HepG2 (cell line): ENCODE measurements around the gene POLE4. TPM values are rescaled to one million over a fixed set of nuclear protein-coding genes. Genes with fewer than 3 reads are reported as not detected.

Experiments used
- CSRNP1 ChIP-seq: sonication (generic); formaldehyde crosslinking; IDR thresholded peaks from 2 replicates; pipeline ENCODE4 v1.8.1; 2023; ENCODE audit warnings: mild to moderate bottlenecking, missing genetic modification reagents
- GTF3A ChIP-seq: sonication (generic); formaldehyde crosslinking; conservative IDR thresholded peaks from 2 replicates; pipeline ENCODE4 v1.4.0; 2020; ENCODE audit warnings: mild to moderate bottlenecking, missing genetic modification reagents
- HOXA5 ChIP-seq: sonication (generic); formaldehyde crosslinking; IDR thresholded peaks from 2 replicates; pipeline ENCODE4 v1.4.0; 2020; ENCODE audit warnings: missing genetic modification reagents
- RAD21 ChIP-seq: fragments of 450-650 bp; formaldehyde crosslinking; IDR thresholded peaks from 2 replicates; pipeline ENCODE4 v1.5.0; 2020; ENCODE audit warnings: mild to moderate bottlenecking
- REL ChIP-seq: sonication (generic); formaldehyde crosslinking; conservative IDR thresholded peaks from 2 replicates; pipeline ENCODE4 v1.8.0; 2022; ENCODE audit warnings: mild to moderate bottlenecking, missing genetic modification reagents, moderate library complexity
- REPIN1 ChIP-seq: sonication (generic); formaldehyde crosslinking; IDR thresholded peaks from 2 replicates; pipeline ENCODE4 v1.8.0; 2022; ENCODE audit warnings: missing genetic modification reagents, low read depth, mild to moderate bottlenecking, borderline replicate concordance
- SALL1 ChIP-seq: sonication (generic); formaldehyde crosslinking; IDR thresholded peaks from 2 replicates; pipeline ENCODE4 v1.8.0; 2022; ENCODE audit warnings: mild to moderate bottlenecking, missing genetic modification reagents
- SIX4 ChIP-seq: sonication (generic); formaldehyde crosslinking; IDR thresholded peaks from 2 replicates; pipeline ENCODE4 v1.4.0; 2020; ENCODE audit warnings: missing genetic modification reagents
- SRSF1 ChIP-seq: fragments of 200-400 bp; formaldehyde crosslinking; optimal IDR thresholded peaks from 2 replicates; pipeline ENCODE3; 2017; ENCODE audit warnings: mild to moderate bottlenecking, low read depth, low read length, moderate library complexity
- ZBTB33 ChIP-seq: sonication (generic); formaldehyde crosslinking; IDR thresholded peaks from 2 replicates; pipeline ENCODE4 v1.4.0; 2020; ENCODE audit warnings: missing genetic modification reagents
- ZBTB46 ChIP-seq: sonication (generic); formaldehyde crosslinking; IDR thresholded peaks from 2 replicates; pipeline ENCODE4 v1.4.0; 2020; ENCODE audit warnings: mild to moderate bottlenecking, missing genetic modification reagents, borderline replicate concordance
- ZBTB7A ChIP-seq: sonication (generic); formaldehyde crosslinking; IDR thresholded peaks from 2 replicates; pipeline ENCODE4 v1.8.0; 2022; ENCODE audit warnings: mild to moderate bottlenecking, missing genetic modification reagents
- ZFP36L1 ChIP-seq: sonication (generic); formaldehyde crosslinking; IDR thresholded peaks from 2 replicates; pipeline ENCODE4 v1.8.0; 2022; ENCODE audit warnings: mild to moderate bottlenecking, missing genetic modification reagents, moderate library complexity
- ZFP90 ChIP-seq: sonication (generic); formaldehyde crosslinking; IDR thresholded peaks from 2 replicates; pipeline ENCODE4 v1.8.0; 2022; ENCODE audit warnings: missing genetic modification reagents, mild to moderate bottlenecking, inconsistent platforms, borderline replicate concordance
- ZNF687 ChIP-seq: sonication (generic); formaldehyde crosslinking; IDR thresholded peaks from 2 replicates; pipeline ENCODE4 v1.5.1; 2020; ENCODE audit warnings: mild to moderate bottlenecking, missing genetic modification reagents, moderate library complexity
- ZNF691 ChIP-seq: sonication (generic); formaldehyde crosslinking; IDR thresholded peaks from 2 replicates; pipeline ENCODE4 v1.4.0; 2020; ENCODE audit warnings: missing genetic modification reagents, low read depth, mild to moderate bottlenecking, borderline replicate concordance
- ZNF703 ChIP-seq: sonication (generic); formaldehyde crosslinking; IDR thresholded peaks from 2 replicates; pipeline ENCODE4 v1.5.1; 2020; ENCODE audit warnings: missing genetic modification reagents, mild to moderate bottlenecking, moderate library complexity, borderline replicate concordance
- ZNF782 ChIP-seq: sonication (generic); formaldehyde crosslinking; IDR thresholded peaks from 2 replicates; pipeline ENCODE4 v1.4.0; 2020; ENCODE audit warnings: missing genetic modification reagents, mild to moderate bottlenecking, borderline replicate concordance
- polyA plus RNA-seq, 8 experiments: library from polyadenylated mRNA; depleted of rRNA in 3 of 8; stranded (reverse) in 7 of 8; unstranded in 1 of 8; fragments of >200 nt; fragmentation: Illumina TruSeq in 4 of 8; extraction: Trizol in 4 of 8; gene quantifications; 2 replicates each; pipeline versions ENCODE4 v1.2.1 to v1.2.3, GENCODE V29; 2011 to 2016; ENCODE audit warnings: low read depth in 4 of 8, missing spikeins in 1 of 8, mixed read lengths in 1 of 8; ENCODE audit not compliant: insufficient read depth in 1 of 8
- total RNA-seq, 5 experiments: library from RNA; depleted of rRNA; stranded (reverse); fragments of >200 nt; fragmentation: Illumina TruSeq; extraction: Trizol; gene quantifications; 2 replicates each; pipeline ENCODE4 v1.2.3, GENCODE V29; 2016; ENCODE audit warnings: low read depth in 1 of 5

Gene POLE4
- total and polyA plus RNA-seq, 2 of the 13 experiments (the other 11 are each of a cell fraction or from before 2014, with no cell fraction given): 106 to 116 TPM

- TF ChIP-seq CSRNP1 (CRISPR knock-in tag): peak; percentile 45; the same call in 1 of the 2 replicates
- TF ChIP-seq SRSF1: peak; percentile 58
- TF ChIP-seq ZBTB33: peak; percentile 83
- peak; percentile 65; the same call in 1 of the 2 replicates for TF ChIP-seq ZFP90 (CRISPR knock-in tag)
- no peak for TF ChIP-seq ZNF703
- TF ChIP-seq HOXA5 (CRISPR knock-in tag): 0 out of 2 replicates have a peak, but pooled peaks have one; percentile 23
- TF ChIP-seq GTF3A (CRISPR knock-in tag): no peak
- peak; percentile 80 for TF ChIP-seq ZNF687 (CRISPR knock-in tag)
- TF ChIP-seq ZNF691: peak; percentile 57; the same call in 1 of the 2 replicates
- no peak for TF ChIP-seq REPIN1 (CRISPR knock-in tag)
- TF ChIP-seq RAD21 (CRISPR knock-in tag): peak; percentile 96
- no peak for TF ChIP-seq SIX4 (CRISPR knock-in tag)
- 0 out of 2 replicates have a peak, but pooled peaks have one; percentile 67 for TF ChIP-seq ZNF782 (CRISPR knock-in tag)
- peak; percentile 55; the same call in 1 of the 2 replicates for TF ChIP-seq ZFP36L1 (CRISPR knock-in tag)
- TF ChIP-seq ZBTB46: no peak
- peak; percentile 62 for TF ChIP-seq SALL1 (CRISPR knock-in tag)
- 0 out of 2 replicates have a peak, but pooled peaks have one; percentile 52 for TF ChIP-seq REL (CRISPR knock-in tag)
- TF ChIP-seq ZBTB7A (CRISPR knock-in tag): peak; percentile 41; the same call in 1 of the 2 replicates
These were observed 38.6 kb upstream of the POLE4 start (continued) for GRCh38 chr2:74919827-74920226.
